Calu3 (cell line): ENCODE measurements around the gene LIMCH1. TPM values are rescaled to one million over a fixed set of nuclear protein-coding genes. Genes with fewer than 3 reads are reported as not detected.

ENCODE experiments used
- BruUV-seq: library from RNA; stranded (reverse); fragments of 400-500 nt; replicated peaks from 2 replicates; lab custom pipeline; 2021; lab: Mats Ljungman, UMichigan
- CTCF ChIA-PET: fragments of 300-600 bp; sonication (Branson Sonifier 250); formaldehyde crosslinking; loops from one replicate; lab custom pipeline; 2022; ENCODE audit warnings: antibody characterized with exemption; lab: Charles Lee
- DNase-seq: peaks from one replicate; pipeline ENCODE4 v3.0.0; 2022
- H3K27ac Mint-ChIP-seq: one replicate; pipeline ENCODE4 v1.8.0; 2022; ENCODE audit warnings: mixed read lengths; ENCODE audit not compliant: unreplicated experiment
- H3K27me3 Mint-ChIP-seq: one replicate; pipeline ENCODE4 v1.8.0; 2022; ENCODE audit warnings: mixed read lengths; ENCODE audit not compliant: unreplicated experiment
- H3K36me3 Mint-ChIP-seq: one replicate; pipeline ENCODE4 v1.8.0; 2022; ENCODE audit warnings: mild to moderate bottlenecking, moderate library complexity, mixed read lengths; ENCODE audit not compliant: insufficient read depth, unreplicated experiment
- H3K4me1 Mint-ChIP-seq: one replicate; pipeline ENCODE4 v1.8.0; 2022; ENCODE audit warnings: mild to moderate bottlenecking, low read depth, mixed read lengths; ENCODE audit not compliant: unreplicated experiment
- H3K4me3 Mint-ChIP-seq: one replicate; pipeline ENCODE4 v1.8.0; 2022; ENCODE audit warnings: mild to moderate bottlenecking, low read depth, moderate library complexity, mixed read lengths; ENCODE audit not compliant: unreplicated experiment
- H3K9me3 Mint-ChIP-seq: one replicate; pipeline ENCODE4 v1.8.0; 2022; ENCODE audit warnings: low read depth, mixed read lengths; ENCODE audit not compliant: unreplicated experiment
- intact Hi-C: fragments of 100-400 bp; cut with micrococcal nuclease; formaldehyde crosslinking; loops from one replicate; pipeline ENCODE4 v1.10.0; 2022; ENCODE audit not compliant: unreplicated experiment
- total RNA-seq: library from RNA; stranded (reverse); gene quantifications from 2 replicates; pipeline ENCODE4 v1.2.3, GENCODE V29; 2022
- TF ChIP-seq, protein P1 (sequence below): fragments of 200-600 bp; IDR thresholded peaks from one replicate; pipeline ENCODE4 v1.8.0; 2022; ENCODE audit warnings: antibody characterized with exemption; ENCODE audit not compliant: unreplicated experiment

Gene LIMCH1
- total RNA-seq, 1 experiment from 2014 or later = 78.7 TPM

- Mint-ChIP-seq H3K4me3 (no peak overlapping the region), H3K9me3 (no peaks in the 10 kb centered on the region), H3K27ac (no peak overlapping the region), H3K4me1 (no peaks in the 10 kb centered on the region), H3K36me3 (no peaks in the 10 kb centered on the region), H3K27me3 (no peaks in the 10 kb centered on the region)
- DNase-seq = no peak
- no TSS peak for BruUV-seq
- intact Hi-C loops = no loop called here
- TF ChIP-seq, protein P1, sequence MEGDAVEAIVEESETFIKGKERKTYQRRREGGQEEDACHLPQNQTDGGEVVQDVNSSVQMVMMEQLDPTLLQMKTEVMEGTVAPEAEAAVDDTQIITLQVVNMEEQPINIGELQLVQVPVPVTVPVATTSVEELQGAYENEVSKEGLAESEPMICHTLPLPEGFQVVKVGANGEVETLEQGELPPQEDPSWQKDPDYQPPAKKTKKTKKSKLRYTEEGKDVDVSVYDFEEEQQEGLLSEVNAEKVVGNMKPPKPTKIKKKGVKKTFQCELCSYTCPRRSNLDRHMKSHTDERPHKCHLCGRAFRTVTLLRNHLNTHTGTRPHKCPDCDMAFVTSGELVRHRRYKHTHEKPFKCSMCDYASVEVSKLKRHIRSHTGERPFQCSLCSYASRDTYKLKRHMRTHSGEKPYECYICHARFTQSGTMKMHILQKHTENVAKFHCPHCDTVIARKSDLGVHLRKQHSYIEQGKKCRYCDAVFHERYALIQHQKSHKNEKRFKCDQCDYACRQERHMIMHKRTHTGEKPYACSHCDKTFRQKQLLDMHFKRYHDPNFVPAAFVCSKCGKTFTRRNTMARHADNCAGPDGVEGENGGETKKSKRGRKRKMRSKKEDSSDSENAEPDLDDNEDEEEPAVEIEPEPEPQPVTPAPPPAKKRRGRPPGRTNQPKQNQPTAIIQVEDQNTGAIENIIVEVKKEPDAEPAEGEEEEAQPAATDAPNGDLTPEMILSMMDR = no peak
- CTCF ChIA-PET = no interaction called here
Observed at GRCh38 chr4:41670530-41670929, 132.6 kb downstream of the LIMCH1 start.

DNA sequence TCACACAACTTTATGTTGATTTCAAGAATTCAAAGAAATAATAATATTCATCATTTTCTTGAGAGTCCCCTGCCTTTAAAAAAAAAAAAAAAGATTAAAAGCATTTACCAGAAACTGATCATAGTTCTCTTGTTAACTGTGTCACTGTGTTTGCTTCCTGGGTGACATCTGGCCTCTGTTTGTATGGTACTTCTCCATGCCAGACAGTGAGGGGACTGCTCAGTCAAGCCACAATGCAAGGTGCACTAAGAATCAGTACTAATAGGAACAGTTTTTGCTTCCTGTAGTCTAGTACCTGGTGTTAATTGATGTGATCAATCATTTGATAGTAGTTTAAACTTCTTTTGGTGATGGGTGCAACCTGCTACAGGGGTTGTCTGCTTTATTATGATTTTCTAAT, 133.0 kb downstream of the LIMCH1 start:
- Mint-ChIP-seq H3K36me3 (no peaks in the 10 kb centered on the region), H3K9me3 (no peaks in the 10 kb centered on the region), H3K27me3 (no peaks in the 10 kb centered on the region), H3K4me3 (no peak overlapping the region), H3K27ac (no peak overlapping the region), H3K4me1 (no peaks in the 10 kb centered on the region)
- no peak for DNase-seq
- BruUV-seq = no TSS peak
- CTCF ChIA-PET = no interaction called here
- intact Hi-C loops = no loop called here
- TF ChIP-seq, protein P1 = no peak

GRCh38 chr4:41678086-41678816, 140.3 kb downstream of the LIMCH1 start:
- peaks cover 13% of the 10 kb centered on the region for H3K36me3 Mint-ChIP-seq
- H3K27ac Mint-ChIP-seq = no peak overlapping the region
- no peak for DNase-seq
- intact Hi-C loops = no loop called here
- no peaks in the 10 kb centered on the region for H3K4me1 Mint-ChIP-seq
- CTCF ChIA-PET = no interaction called here
- no peaks in the 10 kb centered on the region for H3K9me3 Mint-ChIP-seq
- H3K4me3 Mint-ChIP-seq = no peak overlapping the region
- TF ChIP-seq, protein P1 = no peak
- no TSS peak for BruUV-seq
- no peaks in the 10 kb centered on the region for H3K27me3 Mint-ChIP-seq

- no peaks in the 10 kb centered on the region for H3K4me1 Mint-ChIP-seq
- CTCF ChIA-PET = no interaction called here
- H3K9me3 Mint-ChIP-seq = no peaks in the 10 kb centered on the region
- intact Hi-C loops = no loop called here
- peaks cover 13% of the 10 kb centered on the region for H3K36me3 Mint-ChIP-seq
- H3K4me3 Mint-ChIP-seq = no peak overlapping the region
- H3K27ac Mint-ChIP-seq = no peak overlapping the region
- no peak for DNase-seq
- TF ChIP-seq, protein P1 = no peak
- BruUV-seq = no TSS peak
- H3K27me3 Mint-ChIP-seq = no peaks in the 10 kb centered on the region
Observed at GRCh38 chr4:41678951-41679350, 141.0 kb downstream of the LIMCH1 start.
